Erythroblast (primary cell): Measurements from ENCODE around the gene NR3C1.

Experiments
- GATA1 ChIP-seq: IDR thresholded peaks from 2 replicates; pipeline ENCODE4 v1.6.1; 2011; ENCODE audit warnings: low read depth, mild to moderate bottlenecking, control low read depth, low read length, moderate library complexity
- POLR2A ChIP-seq: IDR thresholded peaks from 2 replicates; pipeline ENCODE4 v1.6.1; 2011; ENCODE audit warnings: mild to moderate bottlenecking, low read length

GRCh38 chr5:143247134-143247815 is 156.2 kb downstream of the NR3C1 start:
- TF ChIP-seq POLR2A (no peak), GATA1 (no peak)
